NCI-H187 (cell line): ENCODE data around the gene ZNF778.
"Not testable (repeated sequence)": the region's sequence is repeated elsewhere in the genome, so short reads cannot be mapped to it uniquely, and the experiment has no call there.

ENCODE experiments used
- DNase-seq, 2 experiments: peaks; one replicate each; lab custom pipeline; 2025; lab: John Stamatoyannopoulos, UW

ZNF778 gene

GRCh38 chr16:89256651-89257254 is 39.2 kb downstream of the ZNF778 start:
- no peak for DNase-seq

GRCh38 chr16:89257281-89257731 is 39.8 kb downstream of the ZNF778 start:
- DNase-seq: no peak

GRCh38 chr16:89257757-89258465 is 40.4 kb downstream of the ZNF778 start:
- no peak for DNase-seq

GRCh38 chr16:89259901-89260300 is 42.4 kb downstream of the ZNF778 start:
- not testable (repeated sequence) for DNase-seq

GRCh38 chr16:89261691-89262563 is 44.4 kb downstream of the ZNF778 start:
- no peak for DNase-seq

- no peak for DNase-seq
Observed at GRCh38 chr16:89264800-89265550, 47.5 kb downstream of the ZNF778 start.

- DNase-seq: no peak
Observed at GRCh38 chr16:89265647-89266046, 48.1 kb downstream of the ZNF778 start.

GRCh38 chr16:89266521-89267134 is 49.1 kb downstream of the ZNF778 start:
- DNase-seq: no peak

GRCh38 chr16:89267746-89268145 is 50.2 kb downstream of the ZNF778 start:
- DNase-seq: not testable (repeated sequence)

GRCh38 chr16:89268585-89268984 is 51.1 kb downstream of the ZNF778 start:
- no peak for DNase-seq

GRCh38 chr16:89268987-89269735 is 51.7 kb downstream of the ZNF778 start:
- no peak for DNase-seq

GRCh38 chr16:89269805-89270665 is 52.5 kb downstream of the ZNF778 start:
- DNase-seq: no peak

GRCh38 chr16:89270666-89271345 is 53.3 kb downstream of the ZNF778 start:
- DNase-seq: no peak

- no peak for DNase-seq
Observed at GRCh38 chr16:89272631-89273030, 55.1 kb downstream of the ZNF778 start.

- DNase-seq: no peak
Observed at GRCh38 chr16:89273741-89274472, 56.4 kb downstream of the ZNF778 start.

- DNase-seq: no peak
Observed at GRCh38 chr16:89274561-89275283, 57.2 kb downstream of the ZNF778 start.

- DNase-seq: no peak
Observed at GRCh38 chr16:89275284-89275584, 57.7 kb downstream of the ZNF778 start.
